GM12878 (cell line): ENCODE data around the gene LTB. TPM values are rescaled to one million over a fixed set of nuclear protein-coding genes. Genes with fewer than 3 reads are reported as not detected.

Experiments
- ATAC-seq: fragments of 200-7000 bp; cut with Tn5 transposase; 3 replicates; pipeline ENCODE4 v1.9.1; 2020; ENCODE audit warnings: mild to moderate bottlenecking, moderate library complexity
- BruUV-seq: library from RNA; stranded (reverse); fragments of 400-500 nt; replicated peaks from 2 replicates; lab custom pipeline; 2021; lab: Mats Ljungman, UMichigan
- CTCF ChIA-PET: fragments of 300-600 bp; sonication (Branson Sonifier 250); formaldehyde crosslinking; extraction: SDS; loops from one replicate; lab custom pipeline; 2021; ENCODE audit warnings: inconsistent platforms; lab: Yijun Ruan, JAX
- POLR2A ChIA-PET: fragments of 350-600 bp; formaldehyde crosslinking; extraction: SDS; loops from one replicate; lab custom pipeline; 2021; ENCODE audit warnings: inconsistent platforms; lab: Charles Lee
- RAD21 ChIA-PET: fragments of 300-600 bp; sonication (Branson Sonifier 250); formaldehyde crosslinking; loops from one replicate; lab custom pipeline; 2023; ENCODE audit warnings: antibody characterized with exemption; ENCODE audit not compliant: unreplicated experiment; lab: Charles Lee
- SMC1A ChIA-PET: fragments of 300-600 bp; sonication (Branson Sonifier 250); formaldehyde crosslinking; loops from one replicate; lab custom pipeline; 2023; ENCODE audit not compliant: unreplicated experiment, uncharacterized antibody; lab: Charles Lee
- DNase-seq: peaks from one replicate; pipeline ENCODE4 v3.0.0-alpha.2; 2011; ENCODE audit warnings: low read depth, low spot score
- FAIRE-seq: peaks from 3 replicates; lab custom pipeline; 2011; peaks lifted over from hg19 to GRCh38; lab: Jason Lieb, UNC
- H2AFZ ChIP-seq: 2 replicates; pipeline ENCODE4 v1.6.0; 2011; ENCODE audit warnings: low read depth, low read length, control low read depth; ENCODE audit not compliant: control insufficient read depth
- H3K27ac ChIP-seq: 2 replicates; pipeline ENCODE4 v1.5.1; 2011; ENCODE audit warnings: control low read depth; ENCODE audit not compliant: control insufficient read depth, insufficient read depth
- H3K27me3 ChIP-seq, 2 experiments: replicated peaks in 1 of 2; 2 replicates each; pipeline versions ENCODE4 v1.6.0 to v1.6.1; 2011; ENCODE audit warnings: low read length in 1 of 2; ENCODE audit not compliant: control insufficient read depth in 2 of 2, insufficient read depth in 2 of 2
- H3K36me3 ChIP-seq, 2 experiments: 2 replicates each; pipeline ENCODE4 v1.5.1; 2011; ENCODE audit warnings: low read length in 1 of 2; ENCODE audit not compliant: control insufficient read depth in 2 of 2, insufficient read depth in 2 of 2
- H3K4me1 ChIP-seq: 2 replicates; pipeline ENCODE4 v1.6.1; 2011; ENCODE audit warnings: mild to moderate bottlenecking, low read length, moderate library complexity, mixed read lengths; ENCODE audit not compliant: control insufficient read depth, insufficient read depth
- H3K4me2 ChIP-seq: 2 replicates; pipeline ENCODE4 v1.6.0; 2011; ENCODE audit warnings: control low read depth; ENCODE audit not compliant: control insufficient read depth, insufficient read depth
- H3K4me3 ChIP-seq: fragments of 200-600 bp; sonication (generic); 2 replicates; pipeline ENCODE4 v1.5.1; 2016
- H3K79me2 ChIP-seq: 2 replicates; pipeline ENCODE4 v1.6.0; 2011; ENCODE audit warnings: low read length; ENCODE audit not compliant: control insufficient read depth, insufficient read depth
- H3K9ac ChIP-seq: 2 replicates; pipeline ENCODE4 v1.8.0; 2011; ENCODE audit warnings: low read length, control low read depth, mixed read lengths; ENCODE audit not compliant: control insufficient read depth, insufficient read depth
- H3K9me3 ChIP-seq: replicated peaks from 3 replicates; pipeline ENCODE4 v1.5.1; 2011; ENCODE audit warnings: mild to moderate bottlenecking, low read length; ENCODE audit not compliant: control insufficient read depth, insufficient read depth
- H4K20me1 ChIP-seq: 2 replicates; pipeline ENCODE4 v1.6.0; 2011; ENCODE audit not compliant: control insufficient read depth, insufficient read depth
- E2F8 ChIP-seq: fragments of 450-650 bp; IDR thresholded peaks from 2 replicates; pipeline ENCODE4 v1.6.1; 2018; ENCODE audit warnings: mild to moderate bottlenecking, low read depth, moderate library complexity; ENCODE audit not compliant: partially characterized antibody
- EZH2 ChIP-seq: IDR thresholded peaks from 2 replicates; pipeline ENCODE4 v1.6.1; 2012; ENCODE audit warnings: low read depth, mild to moderate bottlenecking, control low read depth, inconsistent platforms, low read length, borderline replicate concordance; ENCODE audit not compliant: control insufficient read depth
- GABPA ChIP-seq: IDR thresholded peaks from 2 replicates; pipeline ENCODE4 v1.6.1; 2014; ENCODE audit warnings: antibody characterized with exemption, low read depth, mild to moderate bottlenecking, inconsistent platforms
- LARP7 ChIP-seq: fragments of 450-650 bp; IDR thresholded peaks from 2 replicates; pipeline ENCODE4 v1.6.1; 2017; ENCODE audit warnings: mild to moderate bottlenecking
- MXI1 ChIP-seq: fragments of 150-350 bp; IDR thresholded peaks from 2 replicates; pipeline ENCODE4 v1.6.1; 2011; ENCODE audit warnings: low read depth, mild to moderate bottlenecking, inconsistent platforms, low read length, improper control_type of control experiment
- NR2C1 ChIP-seq: fragments of 450-650 bp; IDR thresholded peaks from 2 replicates; pipeline ENCODE4 v1.6.1; 2017; ENCODE audit warnings: antibody characterized with exemption, mild to moderate bottlenecking, moderate library complexity
- PKNOX1 ChIP-seq: fragments of 450-650 bp; IDR thresholded peaks from 2 replicates; pipeline ENCODE4 v1.6.1; 2016; ENCODE audit warnings: mild to moderate bottlenecking
- TCF3 ChIP-seq: IDR thresholded peaks from 2 replicates; pipeline ENCODE4 v1.6.1; 2012; ENCODE audit warnings: low read depth, mild to moderate bottlenecking, low read length, borderline replicate concordance; ENCODE audit not compliant: insufficient read depth
- ZNF384 ChIP-seq: IDR thresholded peaks from 2 replicates; pipeline ENCODE4 v1.6.1; 2012; ENCODE audit warnings: low read depth, mild to moderate bottlenecking, low read length, improper control_type of control experiment, borderline replicate concordance
- WGBS: methylation state at CpG from one replicate; pipeline ENCODE4 v1.1.6; 2016; ENCODE audit warnings: low lambda C conversion rate; ENCODE audit not compliant: insufficient replicate concordance, insufficient coverage; ENCODE audit errors: missing lambda C conversion rate; 5-methylcytosine and 5-hydroxymethylcytosine counted together
- in situ Hi-C: fragments of 300-500 bp; cut with MboI; formaldehyde crosslinking; loops from 9 replicates; pipeline ENCODE4 v1.14.3; 2018; ENCODE audit warnings: mixed read lengths
- intact Hi-C: fragments of 100-400 bp; cut with micrococcal nuclease; formaldehyde crosslinking; loops from one replicate; pipeline ENCODE4 v1.14.2; 2022; ENCODE audit not compliant: unreplicated experiment
- polyA plus RNA-seq, 11 experiments: library from polyadenylated mRNA; depleted of rRNA in 4 of 11; unstranded in 6 of 11; stranded (reverse) in 5 of 11; fragments of >200 nt; fragmentation: Nextera tagmentation in 4 of 11; fragmentation: Illumina TruSeq in 1 of 11; extraction: Ambion mirVana in 4 of 11; extraction: Trizol in 1 of 11; gene quantifications; 1 replicate in 1 of 11; 2 replicates in 10 of 11; pipeline versions ENCODE4 v1.2.1 to v1.2.3, GENCODE V29; 2011 to 2016; ENCODE audit warnings: inconsistent platforms in 2 of 11, missing spikeins in 2 of 11, low read depth in 1 of 11
- total RNA-seq, 4 experiments: library from RNA; depleted of rRNA in 3 of 4; stranded (reverse); fragments of >200 nt in 3 of 4; fragmentation: Illumina TruSeq in 1 of 4; extraction: Trizol in 1 of 4; gene quantifications; 2 replicates each; pipeline versions ENCODE4 v1.2.1 to v1.2.3, GENCODE V29; 2013 to 2021
- TF ChIP-seq, protein P1 (sequence below): fragments of 450-650 bp; IDR thresholded peaks from 2 replicates; pipeline ENCODE4 v1.6.1; 2017; ENCODE audit warnings: mild to moderate bottlenecking, moderate library complexity
- TF ChIP-seq, protein P2 (sequence below): IDR thresholded peaks from 2 replicates; pipeline ENCODE4 v1.6.1; 2012; ENCODE audit warnings: low read depth, low read length, improper control_type of control experiment

LTB gene
- total and polyA plus RNA-seq, 10 of the 15 experiments (the other 5 are each of a cell fraction or from before 2014, with no cell fraction given) = 0.71 to 74.3 (median 20.0) TPM

GRCh38 chr6:31541658-31542521 lies 40.3 kb downstream of the LTB start, which contains the start of gene DDX39B:
DDX39B (minus strand) TSS chr6:31542003; CDS start chr6:31540532, 1,471 bp downstream.
- in situ Hi-C loops = loop anchor here (5.0 to 10.0 kb wide), 2 partner anchors 50 to 293 kb away; no protein-coding TSS in a partner anchor
- SMC1A ChIA-PET = interaction anchor here (0.6 to 34.7 kb wide), 17 partner anchors 9 to 295 kb away, joined by 3 to 1989 read pairs (median 4); partner anchors contain the start of genes ABHD16A, LST1, LTA and LTB
- DNase-seq = peak; percentile 93
- peak; percentile 75 for FAIRE-seq
- Histone ChIP-seq H3K4me1 (no peaks in the 10 kb centered on the region), H3K27ac (peak within 1 kb of the TSS; percentile 97), H3K9me3 (no peaks in the 10 kb centered on the region), H2AFZ (peak within 1 kb of the TSS; percentile 83), H4K20me1 (peaks cover 9% of the 10 kb centered on the region), H3K4me2 (peak within 1 kb of the TSS; percentile 85), H3K79me2 (peaks cover 63% of the 10 kb centered on the region), H3K9ac (peak within 1 kb of the TSS; percentile 99), H3K36me3 (peaks cover 12 to 27% of the 10 kb centered on the region in 2 experiments), H3K4me3 (peak within 1 kb of the TSS; percentile 94), H3K27me3 (no peaks in the 10 kb centered on the region)
- POLR2A ChIA-PET = interaction anchor here (0.6 to 4.8 kb wide), 30 partner anchors 9 to 654 kb away, joined by 3 to 56 read pairs (median 4); partner anchors contain the start of genes ABHD16A, BAG6, C6orf47 and GPANK1
- ATAC-seq = peak; percentile 81
- CTCF ChIA-PET = interaction anchor here (0.6 to 34.8 kb wide), 13 partner anchors 9 to 722 kb away, joined by 3 to 2098 read pairs (median 3); partner anchors contain the start of genes C6orf47, DXO, HSPA1B and LST1
- intact Hi-C loops = loop anchor here (1.0 to 10.0 kb wide), 3 partner anchors 49 to 363 kb away; partner anchors contain the start of gene ZBTB12
- RAD21 ChIA-PET = interaction anchor here (0.9 to 16.9 kb wide), 13 partner anchors 8 to 288 kb away, joined by 3 to 668 read pairs (median 5); partner anchors contain the start of genes HSPA1B, LTB, MICB and NCR3
- no TSS peak for BruUV-seq
- under 1% methylated on average over 43 of the region's 43 CpGs for WGBS
- TF ChIP-seq NR2C1 (peak; percentile 61), TCF3 (peak; percentile 62; the same call in 1 of the 2 replicates), E2F8 (peak; percentile 93), EZH2 (no peak), MXI1 (peak; percentile 55), ZNF384 (no peak), GABPA (peak; percentile 83), PKNOX1 (no peak), LARP7 (peak; percentile 98)
- TF ChIP-seq, protein P1, sequence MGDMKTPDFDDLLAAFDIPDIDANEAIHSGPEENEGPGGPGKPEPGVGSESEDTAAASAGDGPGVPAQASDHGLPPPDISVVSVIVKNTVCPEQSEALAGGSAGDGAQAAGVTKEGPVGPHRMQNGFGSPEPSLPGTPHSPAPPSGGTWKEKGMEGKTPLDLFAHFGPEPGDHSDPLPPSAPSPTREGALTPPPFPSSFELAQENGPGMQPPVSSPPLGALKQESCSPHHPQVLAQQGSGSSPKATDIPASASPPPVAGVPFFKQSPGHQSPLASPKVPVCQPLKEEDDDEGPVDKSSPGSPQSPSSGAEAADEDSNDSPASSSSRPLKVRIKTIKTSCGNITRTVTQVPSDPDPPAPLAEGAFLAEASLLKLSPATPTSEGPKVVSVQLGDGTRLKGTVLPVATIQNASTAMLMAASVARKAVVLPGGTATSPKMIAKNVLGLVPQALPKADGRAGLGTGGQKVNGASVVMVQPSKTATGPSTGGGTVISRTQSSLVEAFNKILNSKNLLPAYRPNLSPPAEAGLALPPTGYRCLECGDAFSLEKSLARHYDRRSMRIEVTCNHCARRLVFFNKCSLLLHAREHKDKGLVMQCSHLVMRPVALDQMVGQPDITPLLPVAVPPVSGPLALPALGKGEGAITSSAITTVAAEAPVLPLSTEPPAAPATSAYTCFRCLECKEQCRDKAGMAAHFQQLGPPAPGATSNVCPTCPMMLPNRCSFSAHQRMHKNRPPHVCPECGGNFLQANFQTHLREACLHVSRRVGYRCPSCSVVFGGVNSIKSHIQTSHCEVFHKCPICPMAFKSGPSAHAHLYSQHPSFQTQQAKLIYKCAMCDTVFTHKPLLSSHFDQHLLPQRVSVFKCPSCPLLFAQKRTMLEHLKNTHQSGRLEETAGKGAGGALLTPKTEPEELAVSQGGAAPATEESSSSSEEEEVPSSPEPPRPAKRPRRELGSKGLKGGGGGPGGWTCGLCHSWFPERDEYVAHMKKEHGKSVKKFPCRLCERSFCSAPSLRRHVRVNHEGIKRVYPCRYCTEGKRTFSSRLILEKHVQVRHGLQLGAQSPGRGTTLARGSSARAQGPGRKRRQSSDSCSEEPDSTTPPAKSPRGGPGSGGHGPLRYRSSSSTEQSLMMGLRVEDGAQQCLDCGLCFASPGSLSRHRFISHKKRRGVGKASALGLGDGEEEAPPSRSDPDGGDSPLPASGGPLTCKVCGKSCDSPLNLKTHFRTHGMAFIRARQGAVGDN = peak; percentile 88
- TF ChIP-seq, protein P2, sequence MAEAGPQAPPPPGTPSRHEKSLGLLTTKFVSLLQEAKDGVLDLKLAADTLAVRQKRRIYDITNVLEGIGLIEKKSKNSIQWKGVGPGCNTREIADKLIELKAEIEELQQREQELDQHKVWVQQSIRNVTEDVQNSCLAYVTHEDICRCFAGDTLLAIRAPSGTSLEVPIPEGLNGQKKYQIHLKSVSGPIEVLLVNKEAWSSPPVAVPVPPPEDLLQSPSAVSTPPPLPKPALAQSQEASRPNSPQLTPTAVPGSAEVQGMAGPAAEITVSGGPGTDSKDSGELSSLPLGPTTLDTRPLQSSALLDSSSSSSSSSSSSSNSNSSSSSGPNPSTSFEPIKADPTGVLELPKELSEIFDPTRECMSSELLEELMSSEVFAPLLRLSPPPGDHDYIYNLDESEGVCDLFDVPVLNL = no peak; the same call in 1 of the 2 replicates
